Brain pericyte (primary cell): ENCODE data around the gene PRG3.

Experiments
- DNase-seq: peaks from one replicate; pipeline ENCODE4 v3.0.0-alpha.2; 2012; ENCODE audit warnings: low read depth, low spot score

PRG3 gene

GRCh38 chr11:57359896-57360690, 20.9 kb downstream of the PRG3 start:
- no peak for DNase-seq

- no peak for DNase-seq
These were observed 21.6 kb downstream of the PRG3 start for GRCh38 chr11:57359396-57359795.

- DNase-seq = no peak
These were observed 22.0 kb downstream of the PRG3 start for GRCh38 chr11:57358991-57359390.

- DNase-seq = no peak
These were observed 22.4 kb downstream of the PRG3 start for GRCh38 chr11:57358543-57358961.

GRCh38 chr11:57357856-57358255, 23.1 kb downstream of the PRG3 start:
- no peak for DNase-seq

- DNase-seq = no peak
These were observed 23.6 kb downstream of the PRG3 start for GRCh38 chr11:57357310-57357709.

- DNase-seq = no peak
These were observed 24.7 kb downstream of the PRG3 start for GRCh38 chr11:57356268-57356667.

GRCh38 chr11:57354699-57355098, 26.3 kb downstream of the PRG3 start:
- DNase-seq = no peak

- DNase-seq = no peak
These were observed 27.1 kb downstream of the PRG3 start for GRCh38 chr11:57353852-57354251.

GRCh38 chr11:57353446-57353845, 27.5 kb downstream of the PRG3 start:
- DNase-seq = no peak

GRCh38 chr11:57353036-57353435, 27.9 kb downstream of the PRG3 start:
- no peak for DNase-seq

GRCh38 chr11:57349491-57350274, 31.3 kb downstream of the PRG3 start:
- no peak for DNase-seq

- DNase-seq = no peak
These were observed 32.2 kb downstream of the PRG3 start for GRCh38 chr11:57348636-57349313.

- no peak for DNase-seq
These were observed 32.9 kb downstream of the PRG3 start for GRCh38 chr11:57348052-57348451.

- no peak for DNase-seq
These were observed 33.6 kb downstream of the PRG3 start for GRCh38 chr11:57347336-57347735.

GRCh38 chr11:57345555-57346211, 35.3 kb downstream of the PRG3 start:
- no peak for DNase-seq

- DNase-seq = no peak
These were observed 36.1 kb downstream of the PRG3 start for GRCh38 chr11:57344826-57345225.

GRCh38 chr11:57343825-57344224, 37.1 kb downstream of the PRG3 start:
- DNase-seq = no peak

- no peak for DNase-seq
These were observed 38.2 kb downstream of the PRG3 start for GRCh38 chr11:57342702-57343101.

- no peak for DNase-seq
These were observed 39.6 kb downstream of the PRG3 start for GRCh38 chr11:57341250-57341808.

- DNase-seq = no peak
These were observed 40.8 kb downstream of the PRG3 start for GRCh38 chr11:57340039-57340615.
